Stimulated activated effector memory CD8-positive, alpha-beta T cell treated with anti-CD3 and anti-CD28 coated beads, Interleukin-12 subunit alpha, Interleukin-12 subunit beta, amount 100 ng/mL, for 72 hours (primary cell): Measurements from ENCODE around the gene CFAP91.
A peak's percentile ranks its signal among the peaks of the same experiment; 100 is the strongest.

Experiments used
- ATAC-seq: fragments of 150-1000 bp; cut with Tn5 transposase; 2 replicates; pipeline ENCODE4 v1.10.0; 2021
- DNase-seq, 2 donors: peaks; one replicate each; pipeline ENCODE4 v3.0.0; 2021 to 2022; ENCODE audit warnings: low spot score in 2 of 2
- H3K27ac Mint-ChIP-seq: one replicate; pipeline ENCODE4 v1.8.0; 2022; ENCODE audit warnings: mild to moderate bottlenecking, mixed read lengths
- H3K36me3 Mint-ChIP-seq: one replicate; pipeline ENCODE4 v1.8.0; 2022; ENCODE audit warnings: mild to moderate bottlenecking, mixed read lengths
- H3K4me1 Mint-ChIP-seq: one replicate; pipeline ENCODE4 v1.8.0; 2022; ENCODE audit warnings: mixed read lengths
- H3K4me3 Mint-ChIP-seq: one replicate; pipeline ENCODE4 v1.8.0; 2022; ENCODE audit warnings: mild to moderate bottlenecking, mixed read lengths
- H3K9me3 Mint-ChIP-seq: one replicate; pipeline ENCODE4 v1.8.0; 2022; ENCODE audit warnings: mixed read lengths

Gene CFAP91

DNA sequence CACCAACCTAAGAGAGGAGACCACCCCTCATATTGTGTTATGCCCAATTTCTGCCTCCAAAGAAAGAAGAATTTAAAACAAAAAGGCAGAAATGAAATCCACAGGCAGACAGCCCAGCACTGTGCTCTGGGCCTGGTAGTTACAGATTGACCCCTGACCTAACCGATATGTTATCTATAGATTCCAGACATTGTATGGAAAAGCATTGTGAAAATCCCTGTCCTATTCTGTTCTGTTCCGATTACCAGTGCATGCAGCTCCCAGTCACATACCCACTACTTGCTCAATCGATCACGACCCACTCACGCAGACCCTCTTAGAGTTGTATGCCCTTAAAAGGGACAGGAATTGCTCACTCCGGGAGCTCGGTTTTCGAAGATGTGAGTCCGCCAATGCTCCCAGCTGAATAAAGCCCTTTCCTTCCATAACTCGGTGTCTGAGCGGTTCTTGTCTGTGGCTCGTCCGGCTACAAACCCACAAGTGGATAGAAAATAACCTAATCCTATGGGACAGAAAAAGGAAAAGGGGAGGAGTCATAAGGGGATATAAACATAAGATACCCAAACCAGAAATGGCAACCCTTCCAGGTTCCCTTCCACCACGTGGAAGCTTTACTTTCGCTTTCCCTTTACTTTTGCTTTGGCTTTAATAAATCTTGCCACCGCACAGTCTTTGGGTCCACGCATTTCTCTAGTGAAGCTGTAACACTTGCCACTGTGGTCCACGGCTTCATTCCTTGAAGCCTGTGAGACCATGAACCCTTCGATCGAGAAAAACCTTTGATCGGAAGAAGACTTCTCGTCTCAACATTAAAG is 1.7 kb upstream of the CFAP91 start:
- DNase-seq = no peak
- Mint-ChIP-seq H3K9me3 (peaks cover 4% of the 10 kb centered on the region), H3K36me3 (no peaks in the 10 kb centered on the region), H3K27ac (peak overlapping the region; percentile 98), H3K4me1 (peaks cover 34% of the 10 kb centered on the region), H3K4me3 (peak overlapping the region; percentile 45)
- peak; percentile 39 for ATAC-seq

DNA sequence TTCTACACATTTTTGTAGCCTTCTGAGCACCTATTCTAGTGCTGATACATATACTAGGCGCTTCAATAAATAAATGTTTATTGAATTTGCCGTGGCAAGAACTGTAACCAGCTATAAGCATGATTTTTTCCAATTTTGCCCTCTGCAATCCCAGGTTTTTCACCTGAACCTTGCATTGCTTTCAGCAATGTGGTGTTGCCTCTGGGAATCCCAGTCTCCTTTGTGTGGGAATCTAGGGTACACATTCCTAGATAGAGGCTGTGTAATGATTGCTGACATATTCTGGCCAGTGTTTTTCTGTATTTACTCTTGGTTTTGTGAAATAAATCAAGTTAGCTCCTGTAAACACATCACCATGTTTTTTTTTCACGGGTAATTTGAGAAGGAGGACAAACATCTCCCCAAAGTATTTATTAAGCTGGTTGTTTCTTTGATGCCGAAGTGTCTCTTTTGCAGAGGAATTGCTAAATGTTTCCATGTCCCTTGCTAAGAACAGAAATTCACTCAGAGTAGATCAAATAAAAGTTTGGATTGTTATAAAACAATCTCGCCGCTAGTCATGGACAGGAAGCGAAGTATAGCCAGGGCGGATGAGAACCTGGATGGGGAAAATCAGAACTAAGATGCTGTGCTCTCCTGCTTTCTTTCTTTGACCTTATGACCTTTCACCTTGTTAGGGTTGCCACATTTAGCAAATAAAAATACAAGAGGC is 1.2 kb downstream of the CFAP91 start:
- DNase-seq (no peak), ATAC-seq (no peak)
- H3K4me3 Mint-ChIP-seq = peak overlapping the region; percentile 68
- H3K4me1 Mint-ChIP-seq = peaks cover 27% of the 10 kb centered on the region
- H3K36me3 Mint-ChIP-seq = no peaks in the 10 kb centered on the region
- peak overlapping the region; percentile 68 for H3K27ac Mint-ChIP-seq
- peaks cover 4% of the 10 kb centered on the region for H3K9me3 Mint-ChIP-seq

DNA sequence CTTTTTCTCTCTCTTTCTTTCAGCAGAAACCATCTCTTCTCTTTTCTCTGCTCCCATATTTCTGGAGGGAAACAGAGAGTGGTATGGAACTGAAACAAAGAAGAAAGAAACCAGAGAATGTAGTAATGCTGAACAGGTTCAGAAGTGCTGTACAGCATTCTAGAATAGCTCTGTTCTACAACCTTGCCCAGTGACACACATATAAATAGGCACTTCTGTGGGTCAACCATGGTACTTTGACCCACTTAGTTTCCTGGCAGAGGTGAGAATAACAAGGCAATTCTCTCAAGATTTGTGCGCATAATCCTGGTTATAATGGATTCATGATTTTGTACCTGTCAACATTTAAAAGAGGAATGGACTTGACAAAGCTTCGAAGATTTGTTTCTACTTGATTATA is 12.3 kb downstream of the CFAP91 start:
- Mint-ChIP-seq H3K4me1 (no peaks in the 10 kb centered on the region), H3K4me3 (no peak overlapping the region), H3K9me3 (no peaks in the 10 kb centered on the region), H3K36me3 (no peaks in the 10 kb centered on the region), H3K27ac (no peak overlapping the region)
- ATAC-seq = no peak
- DNase-seq = no peak

DNA sequence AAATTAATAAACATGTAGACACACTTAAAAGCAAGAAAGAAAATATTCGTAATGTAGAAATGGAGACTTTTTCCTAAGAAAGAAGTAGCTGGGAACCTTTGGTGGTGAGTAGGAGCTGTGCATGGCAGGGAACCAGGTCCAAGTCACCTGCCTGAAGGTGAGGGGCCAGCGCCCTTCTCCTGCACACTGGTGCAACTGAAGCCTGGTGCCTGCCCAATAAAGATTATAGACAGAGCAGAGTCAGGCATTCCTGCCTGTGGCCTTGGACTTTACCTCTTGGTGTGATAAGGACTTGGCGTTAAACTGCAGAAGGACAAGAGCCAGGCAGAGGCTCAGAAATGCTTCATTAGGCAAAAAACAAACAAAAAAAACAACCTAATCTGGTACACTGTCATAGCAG is 14.2 kb downstream of the CFAP91 start:
- no peak for ATAC-seq
- Mint-ChIP-seq H3K27ac (no peak overlapping the region), H3K4me1 (no peaks in the 10 kb centered on the region), H3K4me3 (no peak overlapping the region), H3K9me3 (no peaks in the 10 kb centered on the region), H3K36me3 (no peaks in the 10 kb centered on the region)
- no peak for DNase-seq

DNA sequence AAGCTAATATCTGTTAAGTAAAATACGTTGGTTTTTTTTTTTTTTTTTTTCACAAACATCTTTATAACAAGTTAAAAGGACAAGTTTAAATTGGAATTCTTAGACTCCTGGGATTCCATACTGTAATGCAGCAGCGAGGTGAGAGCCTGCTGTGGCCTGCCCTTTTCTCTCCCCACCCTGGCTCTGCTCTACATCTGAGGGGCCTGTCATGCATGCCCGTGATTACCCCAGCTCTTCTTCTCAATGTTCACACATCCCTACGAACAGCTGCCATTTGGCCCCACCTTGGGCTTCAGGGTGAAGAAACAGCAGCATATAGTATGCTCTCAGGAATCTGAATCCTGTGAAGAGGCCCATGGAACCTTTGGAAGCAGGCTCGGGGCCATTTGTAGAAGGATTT is 14.7 kb downstream of the CFAP91 start:
- Mint-ChIP-seq H3K9me3 (no peaks in the 10 kb centered on the region), H3K36me3 (no peaks in the 10 kb centered on the region), H3K4me1 (no peaks in the 10 kb centered on the region), H3K4me3 (no peak overlapping the region), H3K27ac (no peak overlapping the region)
- DNase-seq (no peak), ATAC-seq (no peak)

DNA sequence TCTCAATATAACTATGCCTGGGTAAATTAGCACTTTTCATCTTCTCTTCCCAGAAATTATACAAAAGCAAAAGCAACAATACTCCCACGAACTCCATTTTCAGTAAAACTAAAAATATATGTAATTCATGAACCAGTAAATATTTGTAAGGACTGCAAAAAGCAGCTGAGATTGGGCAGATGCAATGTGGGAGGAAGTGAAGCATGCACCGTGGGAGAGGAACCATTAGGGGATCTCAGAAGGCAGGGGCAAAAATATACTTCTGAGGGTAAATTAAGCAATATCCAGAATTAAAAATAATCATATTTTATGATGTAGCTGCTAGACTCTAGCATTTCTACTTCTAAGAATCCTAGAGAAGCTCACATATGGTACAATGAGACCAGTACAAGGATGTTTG is 20.2 kb downstream of the CFAP91 start:
- H3K4me1 Mint-ChIP-seq = no peaks in the 10 kb centered on the region
- no peak overlapping the region for H3K4me3 Mint-ChIP-seq
- DNase-seq (no peak), ATAC-seq (no peak)
- H3K9me3 Mint-ChIP-seq = no peaks in the 10 kb centered on the region
- no peaks in the 10 kb centered on the region for H3K36me3 Mint-ChIP-seq
- H3K27ac Mint-ChIP-seq = no peak overlapping the region

DNA sequence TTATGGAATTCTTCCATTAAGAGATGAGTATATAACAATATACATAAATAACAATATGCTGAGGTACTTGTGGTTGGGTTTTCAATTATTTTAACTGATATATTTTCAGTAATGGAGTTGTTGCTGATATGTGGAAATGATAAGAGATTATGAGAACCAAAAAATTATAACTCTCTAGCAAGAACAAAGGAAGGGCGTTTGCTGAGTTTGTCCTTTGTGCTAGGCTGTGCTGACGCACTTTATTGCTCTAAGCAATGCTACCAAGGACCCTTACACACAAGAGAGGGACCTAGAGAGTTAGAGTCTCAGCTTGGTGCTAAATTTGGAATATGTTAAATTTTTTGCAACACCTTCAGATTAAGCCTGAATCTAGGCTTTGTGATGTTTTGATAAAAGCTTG is 24.1 kb downstream of the CFAP91 start:
- no peak for DNase-seq
- H3K4me1 Mint-ChIP-seq = no peaks in the 10 kb centered on the region
- H3K27ac Mint-ChIP-seq = no peak overlapping the region
- no peaks in the 10 kb centered on the region for H3K36me3 Mint-ChIP-seq
- no peak for ATAC-seq
- H3K4me3 Mint-ChIP-seq = no peak overlapping the region
- no peaks in the 10 kb centered on the region for H3K9me3 Mint-ChIP-seq

DNA sequence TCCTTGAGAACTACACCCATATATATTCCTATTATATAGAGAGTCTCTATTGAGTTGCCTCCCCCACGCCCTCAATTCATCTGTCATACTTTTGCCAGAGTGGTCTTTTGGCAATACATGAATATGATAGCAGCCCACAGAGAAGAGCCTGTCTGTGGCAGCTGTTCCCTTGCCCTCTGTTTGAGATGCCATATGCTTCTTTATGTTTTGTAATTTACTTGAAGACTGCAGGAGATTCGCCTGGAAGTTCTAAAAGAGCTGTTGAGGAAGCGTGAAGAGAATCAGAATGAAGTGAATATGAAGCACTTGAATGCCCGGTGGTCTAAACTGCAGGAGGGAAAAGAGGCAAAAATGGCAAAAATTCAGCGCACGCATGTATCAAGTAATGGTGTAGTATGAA is 27.2 kb downstream of the CFAP91 start:
- Mint-ChIP-seq H3K4me3 (no peak overlapping the region), H3K27ac (no peak overlapping the region), H3K36me3 (no peaks in the 10 kb centered on the region), H3K4me1 (no peaks in the 10 kb centered on the region), H3K9me3 (no peaks in the 10 kb centered on the region)
- ATAC-seq (no peak), DNase-seq (no peak)

DNA sequence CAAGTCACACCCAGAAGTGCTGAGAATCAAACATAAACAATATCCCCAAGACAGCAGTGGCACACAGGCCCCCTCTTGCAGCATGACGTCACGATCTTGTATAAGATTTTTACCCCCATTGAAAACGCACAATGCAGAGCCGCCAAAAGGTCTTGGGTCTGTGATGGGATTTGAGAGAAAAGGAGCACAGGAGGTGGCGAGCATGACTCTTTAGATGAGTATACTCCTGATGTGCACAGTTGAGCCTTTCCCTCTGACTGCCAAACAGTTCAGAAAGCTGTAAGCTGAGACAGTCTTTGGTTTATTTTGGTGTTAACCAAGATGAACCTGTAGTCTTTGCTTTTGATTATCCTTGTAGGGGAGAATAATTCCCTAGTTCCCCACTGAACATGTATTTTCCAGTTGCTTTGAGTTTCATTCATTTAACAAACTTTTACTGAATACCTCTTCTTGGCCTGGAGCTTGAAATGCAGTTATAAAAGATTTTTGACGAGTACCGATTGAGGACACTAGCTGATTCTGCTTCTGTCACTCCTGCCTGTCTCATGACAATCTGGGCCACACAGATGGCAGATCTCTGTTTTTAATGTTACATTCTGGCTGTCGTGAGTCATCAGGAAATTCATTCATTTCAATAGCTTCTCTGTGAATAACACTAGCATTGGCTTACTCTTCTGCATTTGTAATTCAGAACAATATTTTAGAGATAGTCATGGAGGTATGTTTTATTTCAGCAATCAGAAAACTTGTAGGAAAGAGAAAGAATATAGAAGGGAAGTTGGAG is 28.9 kb downstream of the CFAP91 start:
- no peaks in the 10 kb centered on the region for H3K9me3 Mint-ChIP-seq
- ATAC-seq (peak; percentile 89), DNase-seq (no peak)
- no peaks in the 10 kb centered on the region for H3K4me1 Mint-ChIP-seq
- H3K36me3 Mint-ChIP-seq = no peaks in the 10 kb centered on the region
- H3K4me3 Mint-ChIP-seq = no peak overlapping the region
- peak overlapping the region; percentile 12 for H3K27ac Mint-ChIP-seq

DNA sequence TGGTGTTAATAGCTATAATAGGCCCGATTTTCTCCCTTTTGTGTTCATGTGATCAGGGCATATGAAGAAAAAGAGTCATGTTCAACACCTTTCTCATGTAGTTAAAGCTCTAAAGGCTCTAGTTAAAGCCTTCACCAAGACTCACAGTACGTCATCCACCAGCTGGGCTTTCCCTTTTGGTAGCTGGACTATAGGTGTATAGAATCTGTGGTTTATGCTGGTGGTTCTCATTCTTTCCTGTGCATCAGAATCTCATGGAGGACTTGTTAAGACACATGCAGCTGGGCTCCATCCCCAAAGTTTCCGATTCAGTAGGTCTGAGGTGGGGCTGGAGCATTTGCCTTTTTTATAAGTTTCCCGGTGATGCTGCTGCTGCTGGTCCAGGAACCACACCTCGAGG is 31.0 kb downstream of the CFAP91 start:
- Mint-ChIP-seq H3K4me3 (no peak overlapping the region), H3K4me1 (no peaks in the 10 kb centered on the region), H3K27ac (no peak overlapping the region), H3K36me3 (no peaks in the 10 kb centered on the region), H3K9me3 (no peaks in the 10 kb centered on the region)
- peak; percentile 25 for ATAC-seq
- DNase-seq = no peak

DNA sequence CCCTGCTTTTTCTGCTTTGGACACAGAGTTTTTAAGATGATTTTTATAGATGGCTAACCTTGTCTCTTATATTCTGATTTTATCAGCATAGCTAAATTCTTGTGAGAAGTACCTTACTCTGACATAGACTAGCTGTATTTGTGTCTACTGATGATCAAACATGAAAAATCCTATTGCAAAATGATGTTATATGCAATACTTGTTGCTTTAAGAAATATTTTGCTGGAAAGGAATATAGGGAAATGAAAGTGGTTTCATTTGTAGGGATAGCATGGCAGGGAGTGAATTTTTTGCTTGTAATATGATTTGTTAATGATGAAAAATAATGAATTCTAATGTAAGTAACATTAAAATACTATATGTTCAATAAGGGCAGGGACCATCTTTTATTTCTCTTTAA is 35.9 kb downstream of the CFAP91 start:
- DNase-seq (no peak), ATAC-seq (no peak)
- H3K9me3 Mint-ChIP-seq = no peaks in the 10 kb centered on the region
- H3K36me3 Mint-ChIP-seq = no peaks in the 10 kb centered on the region
- H3K4me1 Mint-ChIP-seq = no peaks in the 10 kb centered on the region
- no peak overlapping the region for H3K27ac Mint-ChIP-seq
- H3K4me3 Mint-ChIP-seq = no peak overlapping the region

DNA sequence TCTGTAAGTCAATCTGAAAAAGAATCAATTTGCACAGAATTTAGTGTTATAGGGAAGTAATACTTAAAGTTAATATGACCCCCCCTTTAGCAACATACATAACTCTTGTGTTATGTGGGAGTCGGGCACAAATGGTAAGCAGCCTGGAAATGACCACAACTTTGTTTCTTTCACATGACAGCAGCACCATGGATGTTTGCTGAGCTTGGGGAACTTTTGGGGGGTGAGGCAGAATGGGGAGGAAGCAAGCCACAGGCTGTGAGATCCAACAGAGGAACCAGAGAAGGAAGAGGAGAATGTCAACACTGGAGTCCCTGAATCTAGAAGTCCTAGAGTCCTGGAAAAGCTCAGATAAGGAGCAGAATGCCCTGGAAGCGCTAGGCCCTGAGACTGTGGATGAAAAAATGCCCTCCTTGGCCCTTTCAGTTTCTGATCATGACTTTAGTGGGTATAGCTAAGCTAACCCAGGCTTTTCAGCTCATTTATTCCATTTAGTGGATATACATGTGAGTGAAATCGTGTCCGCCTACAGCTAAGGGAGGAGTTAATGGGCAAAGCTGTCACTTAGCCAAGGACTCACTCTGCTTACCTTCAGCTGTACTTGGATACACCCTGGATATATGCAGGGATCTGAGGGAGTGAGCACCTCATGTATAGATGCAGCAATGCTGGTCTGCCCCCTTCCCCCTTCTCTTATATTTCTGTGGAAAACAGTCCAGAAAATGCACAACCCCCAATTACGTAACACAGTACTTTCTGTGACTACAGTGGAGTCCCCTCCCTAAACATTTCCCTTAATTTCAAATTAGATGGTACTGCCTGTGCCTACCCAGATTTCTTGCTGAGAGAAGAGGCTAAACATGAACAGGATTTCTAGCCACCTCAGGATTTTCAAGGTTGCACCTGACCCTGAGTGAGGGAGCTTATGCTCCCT is 39.1 kb downstream of the CFAP91 start:
- Mint-ChIP-seq H3K36me3 (no peaks in the 10 kb centered on the region), H3K4me3 (no peak overlapping the region), H3K9me3 (no peaks in the 10 kb centered on the region), H3K27ac (no peak overlapping the region), H3K4me1 (no peaks in the 10 kb centered on the region)
- DNase-seq (no peak), ATAC-seq (no peak)

DNA sequence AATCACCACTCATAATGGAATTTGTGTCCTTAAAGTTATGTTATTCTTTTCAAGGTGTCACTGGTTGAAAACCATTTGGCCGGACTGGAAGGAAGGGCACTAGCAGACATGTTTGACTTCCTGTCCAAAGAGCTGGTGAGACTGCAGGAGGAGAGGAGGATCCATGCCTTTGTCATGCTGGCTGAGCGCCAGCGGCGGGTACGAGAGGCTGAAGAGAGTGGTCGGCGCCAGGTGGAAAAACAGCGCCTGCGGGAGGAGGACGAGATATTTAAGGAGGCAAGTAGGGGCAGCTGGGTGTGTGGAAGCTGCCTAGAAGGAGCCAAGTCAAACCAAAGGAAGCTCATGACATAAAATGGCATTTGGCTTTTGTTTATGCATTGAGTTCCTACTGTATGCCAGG is 41.1 kb downstream of the CFAP91 start:
- Mint-ChIP-seq H3K9me3 (no peaks in the 10 kb centered on the region), H3K4me1 (no peaks in the 10 kb centered on the region), H3K36me3 (no peaks in the 10 kb centered on the region), H3K4me3 (no peak overlapping the region), H3K27ac (no peak overlapping the region)
- DNase-seq (no peak), ATAC-seq (no peak)

DNA sequence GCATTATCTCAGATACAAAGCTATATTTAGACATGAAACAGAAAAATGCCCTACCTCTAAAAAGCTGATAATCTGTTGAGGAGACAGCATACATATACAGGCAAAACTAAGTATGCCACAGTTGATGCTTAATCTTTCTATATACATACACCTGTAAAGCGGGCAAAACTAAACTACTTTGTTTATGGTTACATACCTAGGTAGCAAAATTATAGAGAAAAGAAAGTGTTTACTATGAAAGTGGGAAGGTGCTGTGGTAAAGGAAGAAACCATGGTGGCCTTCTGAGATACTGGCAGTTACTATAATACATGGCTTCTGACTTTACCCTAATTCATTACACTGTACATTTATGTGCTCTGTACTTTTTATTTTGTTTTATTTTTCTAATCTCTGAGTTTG is 43.1 kb downstream of the CFAP91 start:
- DNase-seq = no peak
- no peaks in the 10 kb centered on the region for H3K4me1 Mint-ChIP-seq
- ATAC-seq = no peak
- no peak overlapping the region for H3K27ac Mint-ChIP-seq
- H3K4me3 Mint-ChIP-seq = no peak overlapping the region
- H3K36me3 Mint-ChIP-seq = no peaks in the 10 kb centered on the region
- no peaks in the 10 kb centered on the region for H3K9me3 Mint-ChIP-seq

DNA sequence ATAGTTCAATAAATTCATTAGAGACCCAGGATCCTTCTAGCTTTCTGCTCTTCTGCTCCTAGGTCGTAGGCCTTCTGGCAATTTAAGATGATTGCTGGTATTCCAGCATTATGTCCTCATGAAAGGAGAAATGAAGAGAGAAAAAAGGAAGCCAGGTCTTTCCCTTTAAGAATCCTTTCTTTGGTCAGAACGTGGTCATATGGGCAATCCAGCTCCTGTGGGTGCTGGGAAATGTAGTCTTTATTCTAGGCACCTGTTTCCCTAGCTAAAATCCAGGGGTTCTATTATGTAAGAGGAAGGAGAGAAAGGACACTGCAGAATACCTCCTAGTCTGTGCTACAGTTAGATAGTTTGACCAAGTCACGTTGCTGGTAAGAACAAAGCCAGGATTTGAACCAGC is 43.6 kb downstream of the CFAP91 start:
- Mint-ChIP-seq H3K9me3 (no peaks in the 10 kb centered on the region), H3K4me1 (no peaks in the 10 kb centered on the region), H3K36me3 (no peaks in the 10 kb centered on the region), H3K27ac (no peak overlapping the region), H3K4me3 (no peak overlapping the region)
- ATAC-seq = no peak
- no peak for DNase-seq
